ENCODE measurements around the gene ANKRD27.
"Not testable (repeated sequence)": the region's sequence is repeated elsewhere in the genome, so short reads cannot be mapped to it uniquely, and the experiment has no call there.

The ANKRD27 gene

GRCh38 chr19:32688311-32688710, 13.3 kb upstream of the ANKRD27 start:
- no peak for DNase-seq

- no peak for DNase-seq
Measured at GRCh38 chr19:32687681-32688080, 12.7 kb upstream of the ANKRD27 start.

- DNase-seq: no peak
Measured at GRCh38 chr19:32686847-32687475, 12.0 kb upstream of the ANKRD27 start.

- DNase-seq: no peak
Measured at GRCh38 chr19:32682317-32682716, 7.3 kb upstream of the ANKRD27 start.

GRCh38 chr19:32680986-32681385, 6.0 kb upstream of the ANKRD27 start:
- DNase-seq: no peak

- DNase-seq: no peak
Measured at GRCh38 chr19:32677657-32678056, 2.7 kb upstream of the ANKRD27 start.

- DNase-seq: no peak
Measured at GRCh38 chr19:32676895-32677359, 1.9 kb upstream of the ANKRD27 start.

GRCh38 chr19:32676186-32676894, 1.4 kb upstream of the ANKRD27 start:
- DNase-seq: peak in 2 of 5 experiments; percentile 20 to 52

- peak; percentile 43 to 73 (median 58) for DNase-seq
Measured at GRCh38 chr19:32675720-32676185, 773 bp upstream of the ANKRD27 start, which contains the start of gene RGS9BP. TSS of gene RGS9BP (plus strand) at chr19:32675848. CDS start at chr19:32676264, 416 bp downstream.

GRCh38 chr19:32674153-32674930, 638 bp downstream of the ANKRD27 start:
- peak in 2 of 5 experiments; percentile 15 to 21 for DNase-seq

- DNase-seq: no peak
Measured at GRCh38 chr19:32673573-32673972, 1.4 kb downstream of the ANKRD27 start.

- DNase-seq: no peak
Measured at GRCh38 chr19:32672841-32673240, 2.1 kb downstream of the ANKRD27 start.

GRCh38 chr19:32671883-32672593, 2.9 kb downstream of the ANKRD27 start:
- DNase-seq: no peak

GRCh38 chr19:32669310-32669709, 5.7 kb downstream of the ANKRD27 start:
- no peak for DNase-seq

GRCh38 chr19:32666084-32666483, 8.9 kb downstream of the ANKRD27 start:
- no peak for DNase-seq

GRCh38 chr19:32662186-32662585, 12.8 kb downstream of the ANKRD27 start:
- DNase-seq: no peak

GRCh38 chr19:32661318-32661717, 13.7 kb downstream of the ANKRD27 start:
- no peak for DNase-seq

- DNase-seq: no peak
Measured at GRCh38 chr19:32658527-32658926, 16.5 kb downstream of the ANKRD27 start.

- DNase-seq: no peak
Measured at GRCh38 chr19:32658075-32658474, 16.9 kb downstream of the ANKRD27 start.

GRCh38 chr19:32656379-32656778, 18.6 kb downstream of the ANKRD27 start:
- not testable (repeated sequence) for DNase-seq

GRCh38 chr19:32653599-32653915, 21.4 kb downstream of the ANKRD27 start:
- no peak for DNase-seq

GRCh38 chr19:32652894-32653598, 21.9 kb downstream of the ANKRD27 start:
- DNase-seq: no peak
